Endothelial cell of hepatic sinusoid (primary cell): ENCODE data around the gene GPR63.
"Not testable (repeated sequence)": the region's sequence is repeated elsewhere in the genome, so short reads cannot be mapped to it uniquely, and the experiment has no call there.

Experiments used
- in situ Hi-C: cut with HindIII; loops from 2 replicates; pipeline ENCODE4 v1.10.0; 2017; ENCODE audit warnings: low sequenced_read_pairs

GPR63 gene, protein sequence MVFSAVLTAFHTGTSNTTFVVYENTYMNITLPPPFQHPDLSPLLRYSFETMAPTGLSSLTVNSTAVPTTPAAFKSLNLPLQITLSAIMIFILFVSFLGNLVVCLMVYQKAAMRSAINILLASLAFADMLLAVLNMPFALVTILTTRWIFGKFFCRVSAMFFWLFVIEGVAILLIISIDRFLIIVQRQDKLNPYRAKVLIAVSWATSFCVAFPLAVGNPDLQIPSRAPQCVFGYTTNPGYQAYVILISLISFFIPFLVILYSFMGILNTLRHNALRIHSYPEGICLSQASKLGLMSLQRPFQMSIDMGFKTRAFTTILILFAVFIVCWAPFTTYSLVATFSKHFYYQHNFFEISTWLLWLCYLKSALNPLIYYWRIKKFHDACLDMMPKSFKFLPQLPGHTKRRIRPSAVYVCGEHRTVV

DNA sequence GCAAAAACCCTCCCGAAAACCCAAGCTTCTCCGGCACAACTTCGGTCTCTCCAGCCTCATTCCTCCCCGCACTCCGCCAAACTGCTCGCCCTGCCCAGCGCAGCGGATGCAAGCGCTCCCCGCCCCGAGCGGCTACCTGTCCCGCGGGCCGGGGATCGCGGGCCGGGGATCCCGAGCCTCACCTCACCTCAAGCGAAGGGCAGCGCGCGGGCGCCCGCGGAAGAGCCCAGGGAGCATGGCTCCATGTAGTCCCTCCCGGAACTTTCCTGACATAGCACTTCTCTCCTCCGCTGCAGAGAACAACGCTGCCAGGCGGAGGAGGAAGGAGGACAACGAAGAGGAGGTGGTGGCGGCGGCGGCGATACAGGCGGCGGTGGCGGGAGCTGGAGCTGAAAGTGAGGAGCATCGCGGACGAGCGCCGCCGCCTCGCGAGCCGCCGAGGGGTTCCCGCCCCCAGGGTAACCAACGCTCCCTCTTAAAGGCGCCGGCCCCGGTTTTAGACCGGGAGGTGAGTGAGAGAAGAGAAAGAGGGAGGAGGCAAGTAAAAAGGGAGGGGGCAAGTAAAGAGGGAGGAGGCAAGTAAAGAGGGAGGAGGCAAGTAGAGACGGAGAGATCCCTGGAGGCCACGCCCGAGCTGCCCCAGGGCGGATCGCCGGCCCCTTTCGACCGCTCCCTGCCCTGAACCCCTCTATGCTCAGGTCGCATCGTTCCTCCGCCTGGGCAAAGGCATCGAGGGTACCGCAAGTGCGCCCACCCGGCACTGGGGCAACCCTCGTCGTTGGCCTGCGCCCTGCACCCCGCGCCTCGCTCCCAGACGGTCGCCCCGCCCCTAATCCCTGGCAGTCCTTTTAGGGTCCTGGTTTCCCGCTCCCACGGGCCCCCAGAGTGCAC, at the start of gene GPR63:
TSS of gene GPR63 (minus strand) at position 397 of the 891 bp plus-strand sequence. CDS start 37,746 bp downstream, outside the sequence.
- in situ Hi-C loops, result no loop called here

DNA sequence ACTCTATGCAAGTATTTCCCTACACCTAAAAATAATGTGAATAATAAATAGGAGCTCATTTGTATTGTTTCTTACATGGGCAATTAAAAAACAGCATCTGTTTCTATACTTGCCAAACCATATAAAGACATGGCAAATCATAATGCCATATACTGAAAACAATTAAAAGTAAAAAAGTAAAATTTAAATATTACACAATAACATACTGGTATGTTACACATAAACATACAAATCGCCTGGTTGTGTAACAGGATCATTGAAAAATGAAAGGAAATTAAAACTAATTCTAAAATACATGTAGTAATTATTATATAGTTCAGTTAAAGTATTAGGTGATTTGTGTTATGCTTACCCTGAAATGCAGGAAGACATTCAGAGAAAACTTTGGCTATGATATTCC, 49.2 kb upstream of the GPR63 start:
- in situ Hi-C loops, result no loop called here

DNA sequence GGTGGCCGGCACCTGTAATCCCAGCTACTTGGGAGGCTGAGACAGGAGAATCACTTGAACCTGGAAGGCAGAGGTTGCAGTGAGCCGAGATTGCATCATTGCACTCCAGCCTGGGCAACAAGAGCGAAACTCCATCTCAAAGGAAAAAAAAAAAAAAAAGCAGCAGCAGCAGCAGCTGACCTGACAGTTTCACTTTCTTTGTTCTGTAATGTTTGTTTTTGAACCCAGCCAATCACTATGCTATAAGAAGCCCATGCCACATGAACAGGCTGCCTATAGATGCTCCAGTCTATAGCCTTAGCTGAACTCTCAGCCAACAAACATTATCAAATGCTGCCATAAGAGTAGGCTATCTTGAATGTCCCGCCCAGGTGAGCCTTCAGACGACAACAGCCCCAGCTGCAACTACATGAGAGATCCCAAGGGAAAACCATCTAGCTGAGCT, 47.9 kb upstream of the GPR63 start:
- in situ Hi-C loops, result not testable (repeated sequence)

DNA sequence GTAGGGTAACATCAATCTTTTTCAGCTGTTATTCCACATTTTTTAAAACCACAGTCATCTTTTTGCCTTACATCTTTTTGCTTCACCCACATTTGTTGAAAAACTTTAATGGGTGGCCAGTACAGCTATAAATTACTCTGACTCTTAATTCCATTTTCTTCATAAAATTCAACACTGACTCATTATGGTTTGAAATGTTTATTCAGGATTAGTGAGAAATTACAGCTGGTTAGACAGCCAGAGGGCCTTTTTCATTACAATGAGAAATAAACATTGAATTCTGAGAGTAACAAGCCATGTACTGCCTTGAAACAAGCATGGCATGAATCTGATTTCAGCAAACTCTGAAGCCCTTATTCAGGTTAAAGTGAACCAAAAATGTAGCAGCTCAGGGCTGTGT, 40.9 kb upstream of the GPR63 start:
- in situ Hi-C loops, result no loop called here

DNA sequence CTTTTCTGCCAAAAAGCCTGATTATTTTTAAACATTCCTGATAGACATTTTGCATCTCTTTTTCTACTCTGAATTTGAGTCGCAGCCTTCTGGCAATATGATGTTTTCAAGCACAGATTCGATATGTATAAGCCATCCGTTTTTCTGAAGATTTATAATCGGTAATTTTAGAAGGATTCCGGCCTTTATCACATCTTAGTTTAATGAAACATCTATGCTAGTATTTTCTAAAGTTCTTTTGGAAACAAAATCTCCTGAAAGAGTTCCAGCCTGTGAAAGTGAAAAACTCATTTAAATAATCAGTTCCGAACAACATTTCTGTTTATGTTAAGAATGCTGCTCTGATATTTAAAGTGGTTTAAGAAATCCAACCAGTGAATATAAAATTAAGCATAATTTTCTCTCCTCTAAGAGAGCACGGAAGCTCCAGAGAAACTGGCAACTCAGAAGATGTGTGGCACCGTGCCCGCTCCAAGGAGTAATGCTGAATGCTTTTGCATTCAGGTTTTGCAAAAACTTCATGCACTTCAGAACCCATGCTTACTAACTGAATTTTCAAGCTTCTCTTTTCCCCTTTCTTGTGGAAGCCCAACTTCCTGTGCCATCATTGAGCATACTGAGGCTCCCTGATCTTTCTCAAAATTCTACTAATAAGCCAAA, 39.7 kb upstream of the GPR63 start:
- in situ Hi-C loops, result no loop called here

DNA sequence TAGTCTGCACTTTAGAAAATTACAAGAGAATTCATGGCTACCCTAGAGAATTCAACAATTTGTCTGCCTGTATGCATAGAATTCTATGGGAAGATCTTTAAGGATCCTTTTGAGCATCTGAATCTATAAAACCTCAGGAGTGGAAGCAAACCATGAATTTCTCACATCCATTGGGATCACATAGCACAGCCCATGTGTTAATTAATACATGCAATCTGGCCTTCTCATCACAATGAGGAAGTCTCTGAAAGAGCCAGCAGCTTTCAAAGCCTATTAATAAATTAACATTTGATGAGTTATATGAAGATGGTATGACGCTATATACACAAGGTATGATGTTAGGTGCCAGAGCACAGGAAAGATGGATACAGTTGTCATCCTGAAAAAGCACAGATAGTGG, 35.7 kb upstream of the GPR63 start:
- in situ Hi-C loops, result no loop called here

DNA sequence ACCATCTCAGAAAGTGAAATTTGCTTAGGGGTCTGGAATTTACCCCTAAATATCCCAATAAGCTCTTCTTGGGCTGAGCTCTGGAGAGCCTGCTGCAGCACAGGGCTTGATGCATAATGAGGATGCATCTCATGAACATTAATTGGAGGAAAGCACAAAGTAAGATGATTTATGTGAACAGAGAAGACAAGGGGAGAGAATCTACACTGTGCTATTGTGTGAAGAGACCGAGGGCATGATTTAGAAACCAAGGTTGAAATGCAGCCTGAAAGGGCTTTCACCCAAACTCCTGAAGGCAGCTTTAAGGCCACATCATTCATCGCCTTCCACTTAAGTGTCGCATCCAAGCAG, 27.8 kb upstream of the GPR63 start:
- in situ Hi-C loops, result no loop called here

DNA sequence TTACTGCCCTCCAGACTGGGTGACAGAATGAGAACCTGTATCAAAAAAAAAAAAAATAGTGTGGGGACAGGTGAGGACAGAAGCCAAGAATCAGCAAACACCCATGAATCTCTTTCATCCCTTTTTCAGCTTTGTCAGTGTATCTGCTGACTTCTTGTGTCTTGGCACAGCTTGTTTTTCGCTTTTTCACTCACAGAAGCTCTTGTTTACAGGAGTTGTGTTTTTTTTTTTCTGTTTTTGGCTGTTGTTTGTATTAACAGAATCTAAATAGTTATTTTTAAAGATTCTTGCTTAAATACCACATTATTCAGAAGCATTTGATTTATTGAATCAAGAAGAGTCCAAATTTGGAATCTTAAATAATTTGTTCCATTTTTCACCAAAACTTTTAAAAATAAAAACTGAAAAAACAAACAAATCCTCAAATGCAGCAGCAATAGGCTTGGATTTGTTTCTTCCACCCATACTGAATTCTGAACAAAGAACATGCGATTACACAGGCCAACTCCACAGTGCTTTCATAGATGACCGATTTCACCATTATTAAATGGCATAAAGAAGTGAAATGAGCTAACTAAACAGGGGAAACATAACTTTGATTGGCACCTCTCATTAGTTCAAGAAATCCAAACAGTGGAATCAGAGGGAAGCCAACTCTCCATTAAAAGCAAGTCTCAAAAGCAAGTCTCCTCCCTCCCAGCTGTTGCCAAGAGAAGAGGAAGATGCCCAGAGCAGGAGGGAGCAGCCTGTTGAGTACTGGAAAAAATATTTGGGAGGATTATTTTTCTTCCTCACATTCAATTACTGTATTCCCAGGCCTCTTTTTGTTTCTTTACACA, 27.2 kb upstream of the GPR63 start:
- in situ Hi-C loops, result no loop called here

DNA sequence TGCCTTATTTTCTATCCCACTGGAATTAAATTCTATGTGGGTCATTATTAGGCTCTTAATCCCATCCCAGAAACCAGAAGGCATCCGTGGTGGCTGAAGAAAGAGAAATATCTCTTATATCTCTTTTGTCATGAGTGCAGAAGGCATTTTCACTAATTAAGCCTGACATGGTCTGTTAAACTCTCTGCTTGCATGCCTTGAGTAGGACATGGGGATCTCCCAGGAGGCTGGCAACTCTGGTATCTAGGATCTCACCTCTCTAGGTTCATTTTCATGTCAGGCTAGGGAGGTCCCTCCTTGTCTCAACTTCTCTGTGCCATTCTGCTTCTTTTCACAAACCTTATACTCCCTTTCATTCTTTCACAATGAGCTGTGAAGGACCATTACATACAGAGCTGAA, 25.3 kb upstream of the GPR63 start:
- in situ Hi-C loops, result no loop called here

DNA sequence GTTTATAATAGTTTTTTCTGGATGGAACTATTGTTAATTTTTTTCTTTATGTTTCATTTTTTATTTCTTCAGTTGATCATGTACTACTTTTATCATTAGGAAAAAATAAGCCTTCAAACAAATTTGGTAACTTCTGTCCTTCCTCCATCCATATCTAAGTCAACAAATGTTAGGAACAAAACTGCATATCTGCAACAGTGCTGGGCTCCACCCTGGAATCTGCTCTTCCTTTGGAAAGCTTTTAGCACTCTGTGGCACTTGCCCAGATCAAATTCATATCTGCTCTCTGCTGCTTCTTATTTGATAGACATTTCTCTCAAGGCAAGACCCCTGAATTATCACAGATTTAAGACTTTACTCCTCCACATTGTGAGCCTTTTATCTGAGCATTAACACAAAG, 24.3 kb upstream of the GPR63 start:
- in situ Hi-C loops, result no loop called here

DNA sequence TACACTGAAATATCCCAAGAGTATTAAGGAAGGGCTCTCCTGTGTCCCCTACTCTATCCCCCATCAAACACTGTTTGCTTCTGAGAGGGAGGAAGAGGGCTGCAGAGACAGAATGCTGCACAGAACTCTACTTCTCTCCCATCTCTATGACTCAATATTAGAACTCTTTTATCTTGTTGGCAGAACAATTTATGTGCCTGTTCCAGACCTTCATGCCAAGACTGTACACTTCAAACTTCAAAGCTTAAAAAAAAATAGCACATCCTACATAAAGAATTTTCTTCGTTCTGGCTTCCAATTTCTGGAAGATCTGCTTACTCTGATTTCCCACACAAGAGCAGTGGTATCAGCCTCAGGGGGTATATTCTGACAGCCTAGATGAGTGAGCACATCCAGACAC, 19.6 kb upstream of the GPR63 start:
- in situ Hi-C loops, result no loop called here

DNA sequence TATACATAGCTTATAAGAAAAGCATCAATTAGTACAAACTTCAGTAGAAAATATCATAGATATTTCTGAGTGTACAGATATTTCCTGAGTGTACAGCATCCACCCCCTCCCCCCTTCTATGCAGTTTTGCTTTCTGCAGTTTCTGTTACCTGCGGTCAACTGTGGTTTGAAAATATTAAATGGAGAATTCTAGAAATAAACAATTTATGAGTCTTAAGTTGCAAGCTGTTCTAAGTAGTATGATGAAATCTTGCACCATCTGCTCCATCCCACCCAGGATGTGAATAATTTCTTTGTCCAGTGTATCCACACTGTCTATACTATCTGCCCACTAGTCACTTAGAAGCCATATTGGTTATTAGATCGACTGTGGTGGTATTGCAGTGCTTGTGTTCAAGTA, 15.8 kb upstream of the GPR63 start:
- in situ Hi-C loops, result no loop called here

DNA sequence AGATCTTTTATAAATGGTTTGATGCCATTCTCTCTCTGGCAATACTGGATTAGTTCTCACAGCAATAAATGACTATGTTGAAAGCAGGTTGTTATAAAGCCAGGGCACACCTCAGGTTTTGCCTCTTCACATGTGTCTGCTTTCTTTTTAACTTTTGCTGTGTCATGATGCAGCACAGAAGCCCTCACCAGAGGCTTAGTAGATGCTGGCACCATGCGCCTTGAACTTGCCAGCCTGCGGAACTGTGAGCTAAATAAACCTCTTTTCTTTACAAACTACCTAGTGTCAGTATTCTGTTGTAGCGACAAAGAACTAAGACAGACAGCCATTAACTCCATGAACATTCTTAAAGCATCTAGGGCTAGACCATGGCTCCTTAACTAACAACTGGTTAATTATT, 15.3 kb upstream of the GPR63 start:
- in situ Hi-C loops, result no loop called here

DNA sequence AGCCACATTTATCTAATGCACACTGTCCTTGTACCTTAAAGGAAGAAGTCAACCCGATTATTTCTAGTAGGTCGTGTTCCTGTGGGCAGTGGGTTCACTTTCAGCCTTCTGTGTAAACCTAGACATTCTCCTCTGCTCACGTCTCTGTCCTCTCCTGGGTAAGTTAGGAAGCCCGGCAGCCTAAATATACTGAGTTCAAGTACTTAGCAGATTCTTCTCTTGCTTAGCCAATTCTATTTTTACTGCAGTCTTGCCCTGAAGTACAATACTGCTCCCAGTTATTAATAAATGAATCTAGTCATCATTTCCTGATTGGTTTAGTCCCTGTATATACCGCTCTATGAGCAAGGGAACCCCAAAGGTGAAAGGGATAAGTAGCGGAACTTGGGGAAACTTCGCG, 14.6 kb upstream of the GPR63 start:
- in situ Hi-C loops, result no loop called here

DNA sequence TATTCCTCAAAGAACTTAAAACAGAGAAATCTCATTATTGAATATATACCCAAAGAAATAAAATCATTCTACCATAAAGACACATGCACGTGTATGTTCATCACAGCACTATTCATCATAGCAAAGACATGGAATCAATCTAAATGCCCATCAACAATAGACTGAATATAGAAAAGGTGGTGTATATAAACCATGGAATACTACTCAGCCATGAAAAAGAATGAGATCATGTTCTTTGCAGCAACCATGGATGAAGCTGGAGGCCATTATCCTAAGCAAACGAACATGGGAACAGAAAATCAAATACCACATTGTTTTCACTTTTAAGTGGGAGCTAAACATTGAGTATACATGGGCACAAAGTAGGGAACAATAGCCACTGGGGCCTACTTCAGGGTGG, 12.3 kb upstream of the GPR63 start:
- in situ Hi-C loops, result no loop called here

DNA sequence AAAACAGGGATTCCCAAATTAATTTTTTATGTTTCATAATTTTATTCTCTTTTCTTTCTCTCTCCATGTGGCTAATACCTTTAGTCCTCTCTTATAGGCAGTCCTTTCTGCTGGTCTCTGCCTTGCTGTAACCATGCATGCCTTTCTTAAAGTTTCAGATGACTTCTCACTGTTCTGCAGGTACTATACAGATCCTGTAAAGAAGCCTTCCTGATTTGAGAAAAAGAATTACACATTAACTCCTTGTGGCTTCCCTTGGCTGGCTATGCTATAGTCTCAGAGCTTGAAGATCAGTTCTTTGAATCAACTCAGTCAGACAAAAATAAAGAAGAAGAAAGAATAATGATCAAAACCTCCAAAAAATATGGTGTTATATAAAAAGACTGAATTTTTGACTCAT, 7.3 kb upstream of the GPR63 start:
- in situ Hi-C loops, result no loop called here

DNA sequence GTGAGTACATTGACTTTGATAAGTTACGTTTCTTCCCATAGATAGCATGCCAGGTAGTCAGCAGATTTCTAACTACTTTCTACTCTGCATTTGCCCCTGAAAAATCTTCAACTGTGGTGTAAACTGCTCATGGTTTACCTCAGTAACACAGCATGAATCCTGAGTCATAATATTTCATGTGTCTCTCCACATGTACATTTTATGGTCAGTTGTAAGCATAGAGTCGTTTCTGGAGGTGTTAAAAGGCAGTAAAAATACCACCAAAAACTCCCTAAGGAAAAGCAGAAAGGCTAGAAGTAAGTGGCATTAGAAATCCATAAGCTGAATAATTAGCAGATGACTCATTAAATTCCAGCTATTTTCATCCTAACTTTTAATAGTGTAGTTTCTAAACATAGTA, 4.1 kb upstream of the GPR63 start:
- in situ Hi-C loops, result no loop called here

DNA sequence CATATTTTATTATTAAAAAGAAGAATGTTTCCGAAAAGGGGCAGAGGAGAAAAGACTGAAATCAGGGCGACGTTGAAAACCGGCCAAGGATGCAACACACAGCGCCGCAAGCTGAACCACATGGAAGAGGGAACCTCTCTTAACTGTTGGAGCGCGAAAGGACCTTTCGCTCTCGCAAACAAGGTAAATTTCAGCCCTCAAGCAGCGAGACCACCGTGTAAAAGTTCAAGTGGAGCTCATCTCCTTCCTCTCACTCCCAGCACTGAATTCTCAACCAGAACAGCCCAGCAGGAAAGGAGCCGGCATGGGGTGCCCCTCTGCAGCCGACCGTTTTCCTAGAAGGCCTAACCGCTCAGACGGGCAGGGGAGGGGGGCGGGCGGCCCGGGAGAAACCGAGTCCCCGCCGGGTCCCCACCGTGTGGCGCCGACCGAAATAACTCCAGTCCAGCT, 621 bp downstream of the GPR63 start:
- in situ Hi-C loops, result no loop called here

DNA sequence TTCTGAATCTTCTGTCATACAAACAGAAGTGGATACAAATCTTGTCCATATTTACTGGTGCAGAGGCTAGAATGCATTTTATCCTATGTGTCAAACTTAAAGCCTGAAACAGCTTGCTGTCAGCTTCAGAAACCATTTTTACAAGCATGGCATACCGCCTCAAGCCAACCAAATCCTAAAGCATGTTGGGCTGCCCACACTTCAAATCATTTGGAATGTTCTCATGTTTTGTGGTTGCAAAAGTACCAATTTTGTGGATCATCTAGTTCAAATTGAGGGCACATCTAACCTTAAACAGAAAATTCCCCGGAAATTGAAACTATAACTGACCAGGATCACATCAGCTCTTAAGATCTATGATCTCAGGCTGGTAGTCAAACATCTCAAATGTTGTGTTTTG, 3.2 kb downstream of the GPR63 start:
- in situ Hi-C loops, result no loop called here

DNA sequence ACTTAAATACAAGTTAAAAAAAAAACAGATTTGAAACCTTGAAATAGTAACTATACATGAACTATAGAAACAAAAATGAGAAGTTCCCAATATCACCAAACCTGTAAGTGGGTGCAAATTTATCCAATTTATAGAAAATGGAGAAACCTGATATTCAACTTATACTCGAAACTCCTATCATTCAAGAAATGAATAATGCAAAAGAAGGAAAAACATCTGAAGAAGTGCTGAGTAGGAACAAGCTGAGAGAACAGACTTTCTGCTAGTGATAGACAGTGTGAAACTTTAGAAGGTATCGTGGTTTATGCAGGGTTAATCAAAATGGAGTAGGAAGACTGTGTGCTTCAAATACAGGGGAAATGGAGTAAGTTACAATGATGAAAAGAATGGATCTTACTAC, 4.5 kb downstream of the GPR63 start:
- in situ Hi-C loops, result no loop called here

DNA sequence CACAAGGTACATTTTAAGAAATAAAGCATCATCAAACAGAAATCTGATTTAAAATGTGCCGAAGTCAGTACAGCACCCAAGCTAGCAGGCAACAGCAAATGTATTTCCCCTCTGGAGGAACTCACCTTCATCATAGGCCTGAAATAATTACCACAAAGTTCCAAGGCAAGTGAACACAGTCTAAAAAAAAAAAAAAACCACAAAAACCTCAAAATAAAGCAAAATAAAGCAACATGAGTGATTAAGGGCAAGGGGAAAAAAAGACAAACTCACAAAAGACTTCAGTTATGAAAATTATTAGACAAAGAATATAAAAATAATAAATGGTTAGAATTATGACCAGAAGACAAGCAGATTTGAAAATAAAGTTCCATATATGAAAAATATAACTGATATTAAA, 10.4 kb downstream of the GPR63 start:
- in situ Hi-C loops, result no loop called here
